ENCODE data around the gene GRIN3B. TPM values are rescaled to one million over a fixed set of nuclear protein-coding genes. Genes with fewer than 3 reads are reported as not detected.
A peak's percentile ranks its signal among the peaks of the same experiment; 100 is the strongest.

Gene GRIN3B
- polyA plus RNA-seq, 1 experiment, result 0.38 TPM

GRCh38 chr19:966485-967088 is 33.6 kb upstream of the GRIN3B start:
- no peak for DNase-seq (ENCODE audit: low read depth, low spot score)
- Histone ChIP-seq H3K4me3 (ENCODE audit: low read depth, low read length) (no peak overlapping the region), H3K9me3 (ENCODE audit: control insufficient read depth, insufficient read depth, low read length) (peaks cover 33% of the 10 kb centered on the region), H3K27me3 (ENCODE audit: control insufficient read depth, insufficient read depth, low read length) (no peaks in the 10 kb centered on the region), H3K27ac (ENCODE audit: low read depth, low read length) (no peak overlapping the region)
- TF ChIP-seq CTCF (IDR thresholded peaks at IDR 0.05; ENCODE audit: low read depth, low read length), result no peak
- POLR2A ChIA-PET, result interaction anchor here (0.5 kb wide), 1 partner anchor 9 kb away, joined by 3 read pairs; no protein-coding TSS in a partner anchor
- CTCF ChIA-PET, result no interaction called here

GRCh38 chr19:970695-971094 is 29.5 kb upstream of the GRIN3B start:
- H3K27ac ChIP-seq (ENCODE audit: low read depth, low read length), result no peak overlapping the region
- no peaks in the 10 kb centered on the region for H3K27me3 ChIP-seq (ENCODE audit: control insufficient read depth, insufficient read depth, low read length)
- TF ChIP-seq CTCF (IDR thresholded peaks at IDR 0.05; ENCODE audit: low read depth, low read length), result peak; percentile 70
- peaks cover 19% of the 10 kb centered on the region for H3K9me3 ChIP-seq (ENCODE audit: control insufficient read depth, insufficient read depth, low read length)
- CTCF ChIA-PET, result interaction anchor here (0.6 to 1.2 kb wide), 3 partner anchors 11 to 48 kb away, joined by 3 to 6 read pairs (median 5); no protein-coding TSS in a partner anchor
- DNase-seq (ENCODE audit: low read depth, low spot score), result no peak
- POLR2A ChIA-PET, result no interaction called here
- H3K4me3 ChIP-seq (ENCODE audit: low read depth, low read length), result no peak overlapping the region

GRCh38 chr19:971795-972194 is 28.4 kb upstream of the GRIN3B start:
- no peak for TF ChIP-seq CTCF (IDR thresholded peaks at IDR 0.05; ENCODE audit: low read depth, low read length)
- Histone ChIP-seq H3K27ac (ENCODE audit: low read depth, low read length) (no peak overlapping the region), H3K9me3 (ENCODE audit: control insufficient read depth, insufficient read depth, low read length) (peaks cover 14% of the 10 kb centered on the region), H3K4me3 (ENCODE audit: low read depth, low read length) (no peak overlapping the region), H3K27me3 (ENCODE audit: control insufficient read depth, insufficient read depth, low read length) (no peaks in the 10 kb centered on the region)
- ChIA-PET CTCF (no interaction called here), POLR2A (no interaction called here)
- DNase-seq (ENCODE audit: low read depth, low spot score), result no peak

- CTCF ChIA-PET, result no interaction called here
- H3K4me3 ChIP-seq (ENCODE audit: low read depth, low read length), result no peak overlapping the region
- POLR2A ChIA-PET, result no interaction called here
- no peak overlapping the region for H3K27ac ChIP-seq (ENCODE audit: low read depth, low read length)
- peaks cover 14% of the 10 kb centered on the region for H3K9me3 ChIP-seq (ENCODE audit: control insufficient read depth, insufficient read depth, low read length)
- no peak for DNase-seq (ENCODE audit: low read depth, low spot score)
- no peak for TF ChIP-seq CTCF (IDR thresholded peaks at IDR 0.05; ENCODE audit: low read depth, low read length)
- no peaks in the 10 kb centered on the region for H3K27me3 ChIP-seq (ENCODE audit: control insufficient read depth, insufficient read depth, low read length)
Measured at GRCh38 chr19:972281-972680, 27.9 kb upstream of the GRIN3B start.

GRCh38 chr19:973726-974563 is 26.3 kb upstream of the GRIN3B start:
- no peaks in the 10 kb centered on the region for H3K27me3 ChIP-seq (ENCODE audit: control insufficient read depth, insufficient read depth, low read length)
- H3K4me3 ChIP-seq (ENCODE audit: low read depth, low read length), result no peak overlapping the region
- H3K9me3 ChIP-seq (ENCODE audit: control insufficient read depth, insufficient read depth, low read length), result peaks cover 10% of the 10 kb centered on the region
- POLR2A ChIA-PET, result no interaction called here
- CTCF ChIA-PET, result no interaction called here
- TF ChIP-seq CTCF (IDR thresholded peaks at IDR 0.05; ENCODE audit: low read depth, low read length), result no peak
- no peak for DNase-seq (ENCODE audit: low read depth, low spot score)
- H3K27ac ChIP-seq (ENCODE audit: low read depth, low read length), result no peak overlapping the region

All from AG04450 (cell line).